ENCODE measurements around the gene GATAD2A. TPM values are rescaled to one million over a fixed set of nuclear protein-coding genes. Genes with fewer than 3 reads are reported as not detected.

Gene GATAD2A
- total and polyA plus RNA-seq, 2 of the 13 experiments (the other 11 are each of a cell fraction or from before 2014, with no cell fraction given) = 16.8 to 28.6 TPM

DNA sequence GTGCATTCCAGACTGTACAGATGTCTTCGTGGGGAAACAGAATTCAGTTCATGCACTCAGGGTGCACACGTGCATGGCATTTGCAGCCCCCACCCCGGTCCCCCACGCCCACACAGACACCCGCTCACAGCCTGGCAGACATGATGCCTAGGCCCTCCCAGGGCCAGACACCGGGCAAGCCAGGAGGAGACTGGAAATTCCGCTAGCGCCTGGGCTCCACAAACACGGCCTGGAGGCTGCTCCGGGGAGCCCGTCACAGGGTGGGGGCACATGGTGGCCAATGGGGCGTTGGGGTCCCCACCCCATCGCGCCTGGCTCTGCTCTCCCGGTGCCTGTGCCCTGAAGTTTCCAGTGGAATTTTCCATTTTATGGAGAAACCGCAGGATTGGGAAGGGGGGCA is 136.1 kb downstream of the GATAD2A start:
- Histone ChIP-seq H4K20me1 (ENCODE audit: insufficient read depth, low read length) (no peaks in the 10 kb centered on the region), H3K27ac (ENCODE audit: extremely low read length, insufficient read depth, low read length) (no peak overlapping the region), H3K36me3 (replicated peaks in 1 of 2; ENCODE audit: control insufficient read depth in 1 of 2, insufficient read depth in 2 of 2, low read length in 2 of 2) (no peaks in the 10 kb centered on the region), H3K4me1 (ENCODE audit: insufficient read depth, low read length) (0 out of 2 replicates have a peak, but pooled peaks cover 5% of the 10 kb centered on the region), H3K4me2 (ENCODE audit: low read depth, low read length) (no peak overlapping the region), H3K9me3 (ENCODE audit: low read length) (no peaks in the 10 kb centered on the region), H2AFZ (ENCODE audit: low read length) (no peak overlapping the region), H3K4me3 (replicated peaks in 1 of 3; ENCODE audit: insufficient read depth in 1 of 3, low read depth in 2 of 3, low read length in 3 of 3) (no peak overlapping the region), H3K9ac (ENCODE audit: insufficient read depth, low read depth, low read length) (no peak overlapping the region), H3K27me3 (ENCODE audit: control insufficient read depth in 1 of 2, insufficient read depth in 2 of 2, low read length in 2 of 2) (peaks cover 2 to 16% of the 10 kb centered on the region in 2 experiments; a peak in 2 of 5 replicates), H3K79me2 (ENCODE audit: insufficient read depth, low read length) (no peaks in the 10 kb centered on the region)
- ChIA-PET CTCF (ENCODE audit: low intra/inter-chr PET ratio, low total read pairs) (no interaction called here), POLR2A (no interaction called here)
- DNase-seq (ENCODE audit: low spot score) (no peak), FAIRE-seq (no peak), ATAC-seq (no peak)
- TF ChIP-seq FOXO1 (CRISPR knock-in tag; IDR thresholded peaks at IDR 0.05) = no peak
- in situ Hi-C loops (cut with HindIII; ENCODE audit: extremely low pct_ligation_motif_present, low pct_unique_long_range_greater_than_20kb) (loop anchor here (25.0 kb wide), 1 partner anchor 421 kb away; no protein-coding TSS in a partner anchor), intact Hi-C loops (cut with micrococcal nuclease; ENCODE audit: unreplicated experiment) (no loop called here)
- no TSS peak for BruUV-seq (replicated peaks)
- WGBS (ENCODE audit: low lambda C conversion rate) = 36% methylated on average over 2 of the region's 16 CpGs

GRCh38 chr19:19542507-19542906 is 137.0 kb downstream of the GATAD2A start:
- DNase-seq (ENCODE audit: low spot score) = no peak
- Histone ChIP-seq H3K79me2 (ENCODE audit: insufficient read depth, low read length) (no peaks in the 10 kb centered on the region), H4K20me1 (ENCODE audit: insufficient read depth, low read length) (no peaks in the 10 kb centered on the region), H3K4me3 (replicated peaks in 1 of 3; ENCODE audit: insufficient read depth in 1 of 3, low read depth in 2 of 3, low read length in 3 of 3) (no peak overlapping the region), H3K27me3 (ENCODE audit: control insufficient read depth in 1 of 2, insufficient read depth in 2 of 2, low read length in 2 of 2) (peaks cover 4 to 25% of the 10 kb centered on the region in 2 experiments; a peak in 3 of 5 replicates), H3K27ac (ENCODE audit: extremely low read length, insufficient read depth, low read length) (no peak overlapping the region), H3K9me3 (ENCODE audit: low read length) (no peaks in the 10 kb centered on the region), H3K9ac (ENCODE audit: insufficient read depth, low read depth, low read length) (no peak overlapping the region), H2AFZ (ENCODE audit: low read length) (no peak overlapping the region), H3K4me2 (ENCODE audit: low read depth, low read length) (no peak overlapping the region), H3K4me1 (ENCODE audit: insufficient read depth, low read length) (0 out of 2 replicates have a peak, but pooled peaks cover 5% of the 10 kb centered on the region), H3K36me3 (replicated peaks in 1 of 2; ENCODE audit: control insufficient read depth in 1 of 2, insufficient read depth in 2 of 2, low read length in 2 of 2) (no peaks in the 10 kb centered on the region)
- BruUV-seq (replicated peaks) = no TSS peak
- in situ Hi-C loops (cut with HindIII; ENCODE audit: extremely low pct_ligation_motif_present, low pct_unique_long_range_greater_than_20kb) = loop anchor here (25.0 kb wide), 1 partner anchor 420 kb away; no protein-coding TSS in a partner anchor
- POLR2A ChIA-PET = no interaction called here
- intact Hi-C loops (cut with micrococcal nuclease; ENCODE audit: unreplicated experiment) = no loop called here
- 35% methylated on average over 8 of the region's 12 CpGs for WGBS (ENCODE audit: low lambda C conversion rate)
- CTCF ChIA-PET (ENCODE audit: low intra/inter-chr PET ratio, low total read pairs) = no interaction called here
- no peak for ATAC-seq
- no peak for FAIRE-seq
- no peak for TF ChIP-seq FOSL1 (CRISPR knock-in tag; IDR thresholded peaks at IDR 0.05; ENCODE audit: borderline replicate concordance)
- no peak for TF ChIP-seq ZNF788 (CRISPR knock-in tag; IDR thresholded peaks at IDR 0.05; ENCODE audit: borderline replicate concordance)
- TF ChIP-seq ZNF430 (CRISPR knock-in tag; IDR thresholded peaks at IDR 0.05) = no peak
- no peak for TF ChIP-seq KDM2A (CRISPR knock-in tag; IDR thresholded peaks at IDR 0.05; ENCODE audit: borderline replicate concordance, low read depth)
- TF ChIP-seq ZNF225 (CRISPR knock-in tag; IDR thresholded peaks at IDR 0.05) = no peak
- TF ChIP-seq, protein P1, sequence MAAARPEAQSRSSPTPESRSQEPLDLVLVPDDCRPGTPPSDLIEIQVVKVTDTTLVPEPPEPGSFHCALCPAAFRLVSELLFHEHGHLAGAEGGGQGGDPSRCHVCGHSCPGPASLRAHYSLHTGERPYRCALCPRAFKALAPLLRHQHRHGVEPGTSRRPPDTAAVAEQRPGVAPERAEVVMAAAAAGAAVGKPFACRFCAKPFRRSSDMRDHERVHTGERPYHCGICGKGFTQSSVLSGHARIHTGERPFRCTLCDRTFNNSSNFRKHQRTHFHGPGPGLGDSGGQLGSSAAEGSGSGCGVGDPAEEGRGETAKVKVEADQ (CRISPR knock-in tag; IDR thresholded peaks at IDR 0.05; ENCODE audit: borderline replicate concordance) = no peak
- TF ChIP-seq, protein P2, sequence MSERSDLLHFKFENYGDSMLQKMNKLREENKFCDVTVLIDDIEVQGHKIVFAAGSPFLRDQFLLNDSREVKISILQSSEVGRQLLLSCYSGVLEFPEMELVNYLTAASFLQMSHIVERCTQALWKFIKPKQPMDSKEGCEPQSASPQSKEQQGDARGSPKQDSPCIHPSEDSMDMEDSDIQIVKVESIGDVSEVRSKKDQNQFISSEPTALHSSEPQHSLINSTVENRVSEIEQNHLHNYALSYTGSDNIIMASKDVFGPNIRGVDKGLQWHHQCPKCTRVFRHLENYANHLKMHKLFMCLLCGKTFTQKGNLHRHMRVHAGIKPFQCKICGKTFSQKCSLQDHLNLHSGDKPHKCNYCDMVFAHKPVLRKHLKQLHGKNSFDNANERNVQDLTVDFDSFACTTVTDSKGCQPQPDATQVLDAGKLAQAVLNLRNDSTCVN (CRISPR knock-in tag; IDR thresholded peaks at IDR 0.05; ENCODE audit: borderline replicate concordance) = no peak
- no peak for TF ChIP-seq SNAPC2 (CRISPR knock-in tag; IDR thresholded peaks at IDR 0.05)
- no peak for TF ChIP-seq CBX5 (CRISPR knock-in tag; IDR thresholded peaks at IDR 0.05; ENCODE audit: borderline replicate concordance)
- TF ChIP-seq ZSCAN12 (CRISPR knock-in tag; IDR thresholded peaks at IDR 0.05) = no peak
- no peak for TF ChIP-seq SIX1 (CRISPR knock-in tag; IDR thresholded peaks at IDR 0.05; ENCODE audit: borderline replicate concordance)
- TF ChIP-seq, protein P3, sequence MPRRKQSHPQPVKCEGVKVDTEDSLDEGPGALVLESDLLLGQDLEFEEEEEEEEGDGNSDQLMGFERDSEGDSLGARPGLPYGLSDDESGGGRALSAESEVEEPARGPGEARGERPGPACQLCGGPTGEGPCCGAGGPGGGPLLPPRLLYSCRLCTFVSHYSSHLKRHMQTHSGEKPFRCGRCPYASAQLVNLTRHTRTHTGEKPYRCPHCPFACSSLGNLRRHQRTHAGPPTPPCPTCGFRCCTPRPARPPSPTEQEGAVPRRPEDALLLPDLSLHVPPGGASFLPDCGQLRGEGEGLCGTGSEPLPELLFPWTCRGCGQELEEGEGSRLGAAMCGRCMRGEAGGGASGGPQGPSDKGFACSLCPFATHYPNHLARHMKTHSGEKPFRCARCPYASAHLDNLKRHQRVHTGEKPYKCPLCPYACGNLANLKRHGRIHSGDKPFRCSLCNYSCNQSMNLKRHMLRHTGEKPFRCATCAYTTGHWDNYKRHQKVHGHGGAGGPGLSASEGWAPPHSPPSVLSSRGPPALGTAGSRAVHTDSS (CRISPR knock-in tag; conservative IDR thresholded peaks at IDR 0.05) = no peak
- no peak for TF ChIP-seq ZNF343 (CRISPR knock-in tag; IDR thresholded peaks at IDR 0.05)
- TF ChIP-seq ATM (IDR thresholded peaks at IDR 0.05; ENCODE audit: borderline replicate concordance) = no peak
- no peak for TF ChIP-seq AGO2 (optimal IDR thresholded peaks at IDR 0.05; ENCODE audit: low read depth, low read length)
- TF ChIP-seq ZNF33A (CRISPR knock-in tag; IDR thresholded peaks at IDR 0.05; ENCODE audit: borderline replicate concordance) = no peak
